ENCODE results near the gene VPS13A. TPM values are rescaled to one million over a fixed set of nuclear protein-coding genes. Genes with fewer than 3 reads are reported as not detected.

VPS13A gene
- total RNA-seq, 1 experiment from 2014 or later: 31.5 TPM

GRCh38 chr9:77177143-77177893 is at the start of gene VPS13A (continued):
- 0 out of 2 replicates have a peak, but pooled peaks have one; percentile 17 for TF ChIP-seq NFYB (CRISPR knock-in tag; conservative IDR thresholded peaks at IDR 0.05; ENCODE audit: low read depth)
- TF ChIP-seq FOXP1 (CRISPR knock-in tag; IDR thresholded peaks at IDR 0.05; ENCODE audit: borderline replicate concordance): peak; percentile 83; the same call in 1 of the 2 replicates
- peak; percentile 36; the same call in 1 of the 2 replicates for TF ChIP-seq ZNF232 (CRISPR knock-in tag; IDR thresholded peaks at IDR 0.05)
- TF ChIP-seq TCF7 (CRISPR knock-in tag; IDR thresholded peaks at IDR 0.05; ENCODE audit: low read depth): no peak
- 0 out of 2 replicates have a peak, but pooled peaks have one; percentile 26 for TF ChIP-seq RELA (CRISPR knock-in tag; IDR thresholded peaks at IDR 0.05; ENCODE audit: borderline replicate concordance)
- TF ChIP-seq, protein P1, sequence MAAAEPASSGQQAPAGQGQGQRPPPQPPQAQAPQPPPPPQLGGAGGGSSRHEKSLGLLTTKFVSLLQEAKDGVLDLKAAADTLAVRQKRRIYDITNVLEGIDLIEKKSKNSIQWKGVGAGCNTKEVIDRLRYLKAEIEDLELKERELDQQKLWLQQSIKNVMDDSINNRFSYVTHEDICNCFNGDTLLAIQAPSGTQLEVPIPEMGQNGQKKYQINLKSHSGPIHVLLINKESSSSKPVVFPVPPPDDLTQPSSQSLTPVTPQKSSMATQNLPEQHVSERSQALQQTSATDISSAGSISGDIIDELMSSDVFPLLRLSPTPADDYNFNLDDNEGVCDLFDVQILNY (CRISPR knock-in tag; IDR thresholded peaks at IDR 0.05): peak; percentile 95

DNA sequence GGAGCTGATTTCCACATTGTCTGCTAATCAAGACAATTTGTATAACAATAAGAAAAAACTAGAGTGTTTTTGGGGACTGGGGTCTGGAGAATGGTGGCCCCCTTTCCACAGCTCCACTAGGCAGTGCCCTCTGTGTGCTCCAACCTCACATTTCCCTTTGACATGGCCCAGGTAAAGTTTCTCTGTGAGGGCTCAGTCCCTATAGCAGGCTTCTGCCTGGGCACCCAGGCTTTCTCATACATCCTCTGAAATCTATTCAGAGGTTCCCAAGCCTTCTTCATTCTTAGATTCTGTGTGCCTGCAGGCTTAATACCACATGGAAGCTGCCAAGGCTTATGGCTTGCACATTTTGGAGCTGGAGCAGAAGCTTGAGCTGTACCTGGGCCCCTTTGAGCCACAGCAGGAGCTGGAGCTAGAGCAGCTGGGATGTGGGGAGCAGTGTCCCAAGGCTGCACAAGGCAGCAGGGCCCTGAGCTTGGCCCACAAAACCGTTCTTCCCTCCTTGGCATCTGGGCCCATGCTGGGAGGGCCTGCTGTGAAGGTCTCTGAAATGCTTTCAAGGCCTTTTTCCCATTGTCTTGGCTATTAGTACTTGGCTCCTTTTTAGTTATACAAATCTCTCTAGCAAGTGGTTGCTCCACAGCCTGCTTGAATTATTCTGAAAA is 49.1 kb upstream of the VPS13A start:
- H3K9me3 Mint-ChIP-seq: peaks cover 32% of the 10 kb centered on the region
- ChIA-PET CTCF (interaction anchor here (1.0 to 1.6 kb wide), 5 partner anchors 23 to 131 kb away, joined by 3 to 6 read pairs (median 4); partner anchors contain the start of gene VPS13A), POLR2A (no interaction called here)
- peaks cover 33% of the 10 kb centered on the region for H3K36me3 Mint-ChIP-seq
- no peak overlapping the region for H3K4me3 Mint-ChIP-seq
- peaks cover 23% of the 10 kb centered on the region for H3K27me3 Mint-ChIP-seq (ENCODE audit: low read depth)
- ATAC-seq (peak; percentile 89), DNase-seq (ENCODE audit: low spot score) (peak; percentile 73)
- peaks cover 36% of the 10 kb centered on the region for H3K4me1 Mint-ChIP-seq
- H3K27ac Mint-ChIP-seq: peak overlapping the region; percentile 24; the same call in 1 of the 2 replicates
- TF ChIP-seq SMAD4 (CRISPR knock-in tag; IDR thresholded peaks at IDR 0.05) (no peak), ZNF121 (CRISPR knock-in tag; IDR thresholded peaks at IDR 0.05) (peak; percentile 90), ZNF219 (CRISPR knock-in tag; IDR thresholded peaks at IDR 0.05; ENCODE audit: borderline replicate concordance) (no peak), ZNF512 (CRISPR knock-in tag; IDR thresholded peaks at IDR 0.05; ENCODE audit: borderline replicate concordance) (no peak), ZNF232 (CRISPR knock-in tag; IDR thresholded peaks at IDR 0.05) (no peak), ARID4B (CRISPR knock-in tag; IDR thresholded peaks at IDR 0.05; ENCODE audit: borderline replicate concordance) (no peak), ZNF671 (CRISPR knock-in tag; IDR thresholded peaks at IDR 0.05) (peak; percentile 36; the same call in 1 of the 2 replicates), GRHL2 (CRISPR knock-in tag; IDR thresholded peaks at IDR 0.05; ENCODE audit: insufficient replicate concordance, severe bottlenecking) (no peak), EMX1 (CRISPR knock-in tag; IDR thresholded peaks at IDR 0.05) (no peak), FOXP1 (CRISPR knock-in tag; IDR thresholded peaks at IDR 0.05; ENCODE audit: borderline replicate concordance) (peak; percentile 58; the same call in 1 of the 2 replicates), ZNF263 (CRISPR knock-in tag; IDR thresholded peaks at IDR 0.05; ENCODE audit: low read depth) (no peak), ZNF423 (CRISPR knock-in tag; IDR thresholded peaks at IDR 0.05) (peak; percentile 96), TEAD1 (CRISPR knock-in tag; IDR thresholded peaks at IDR 0.05) (peak; percentile 92), SP1 (CRISPR knock-in tag; conservative IDR thresholded peaks at IDR 0.05) (peak; percentile 57)
- TF ChIP-seq, protein P2, sequence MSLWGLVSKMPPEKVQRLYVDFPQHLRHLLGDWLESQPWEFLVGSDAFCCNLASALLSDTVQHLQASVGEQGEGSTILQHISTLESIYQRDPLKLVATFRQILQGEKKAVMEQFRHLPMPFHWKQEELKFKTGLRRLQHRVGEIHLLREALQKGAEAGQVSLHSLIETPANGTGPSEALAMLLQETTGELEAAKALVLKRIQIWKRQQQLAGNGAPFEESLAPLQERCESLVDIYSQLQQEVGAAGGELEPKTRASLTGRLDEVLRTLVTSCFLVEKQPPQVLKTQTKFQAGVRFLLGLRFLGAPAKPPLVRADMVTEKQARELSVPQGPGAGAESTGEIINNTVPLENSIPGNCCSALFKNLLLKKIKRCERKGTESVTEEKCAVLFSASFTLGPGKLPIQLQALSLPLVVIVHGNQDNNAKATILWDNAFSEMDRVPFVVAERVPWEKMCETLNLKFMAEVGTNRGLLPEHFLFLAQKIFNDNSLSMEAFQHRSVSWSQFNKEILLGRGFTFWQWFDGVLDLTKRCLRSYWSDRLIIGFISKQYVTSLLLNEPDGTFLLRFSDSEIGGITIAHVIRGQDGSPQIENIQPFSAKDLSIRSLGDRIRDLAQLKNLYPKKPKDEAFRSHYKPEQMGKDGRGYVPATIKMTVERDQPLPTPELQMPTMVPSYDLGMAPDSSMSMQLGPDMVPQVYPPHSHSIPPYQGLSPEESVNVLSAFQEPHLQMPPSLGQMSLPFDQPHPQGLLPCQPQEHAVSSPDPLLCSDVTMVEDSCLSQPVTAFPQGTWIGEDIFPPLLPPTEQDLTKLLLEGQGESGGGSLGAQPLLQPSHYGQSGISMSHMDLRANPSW (CRISPR knock-in tag; conservative IDR thresholded peaks at IDR 0.05; ENCODE audit: low read depth): no peak
- TF ChIP-seq, protein P3, sequence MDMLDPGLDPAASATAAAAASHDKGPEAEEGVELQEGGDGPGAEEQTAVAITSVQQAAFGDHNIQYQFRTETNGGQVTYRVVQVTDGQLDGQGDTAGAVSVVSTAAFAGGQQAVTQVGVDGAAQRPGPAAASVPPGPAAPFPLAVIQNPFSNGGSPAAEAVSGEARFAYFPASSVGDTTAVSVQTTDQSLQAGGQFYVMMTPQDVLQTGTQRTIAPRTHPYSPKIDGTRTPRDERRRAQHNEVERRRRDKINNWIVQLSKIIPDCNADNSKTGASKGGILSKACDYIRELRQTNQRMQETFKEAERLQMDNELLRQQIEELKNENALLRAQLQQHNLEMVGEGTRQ (CRISPR knock-in tag; IDR thresholded peaks at IDR 0.05): peak; percentile 7; the same call in 1 of the 2 replicates
- TF ChIP-seq, protein P4, sequence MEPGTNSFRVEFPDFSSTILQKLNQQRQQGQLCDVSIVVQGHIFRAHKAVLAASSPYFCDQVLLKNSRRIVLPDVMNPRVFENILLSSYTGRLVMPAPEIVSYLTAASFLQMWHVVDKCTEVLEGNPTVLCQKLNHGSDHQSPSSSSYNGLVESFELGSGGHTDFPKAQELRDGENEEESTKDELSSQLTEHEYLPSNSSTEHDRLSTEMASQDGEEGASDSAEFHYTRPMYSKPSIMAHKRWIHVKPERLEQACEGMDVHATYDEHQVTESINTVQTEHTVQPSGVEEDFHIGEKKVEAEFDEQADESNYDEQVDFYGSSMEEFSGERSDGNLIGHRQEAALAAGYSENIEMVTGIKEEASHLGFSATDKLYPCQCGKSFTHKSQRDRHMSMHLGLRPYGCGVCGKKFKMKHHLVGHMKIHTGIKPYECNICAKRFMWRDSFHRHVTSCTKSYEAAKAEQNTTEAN (CRISPR knock-in tag; IDR thresholded peaks at IDR 0.05): 0 out of 2 replicates have a peak, but pooled peaks have one; percentile 35

Measured in WTC11 (cell line).